OCI-LY7 (cell line): ENCODE data around the gene GADL1. TPM values are rescaled to one million over a fixed set of nuclear protein-coding genes. Genes with fewer than 3 reads are reported as not detected.
A peak's percentile ranks its signal among the peaks of the same experiment; 100 is the strongest.

ENCODE experiments used
- BruUV-seq: library from RNA; stranded (reverse); fragments of 400-500 nt; replicated peaks from 2 replicates; lab custom pipeline; 2021; lab: Mats Ljungman, UMichigan
- CTCF ChIA-PET: fragments of 300-600 bp; sonication (Branson Sonifier 250); formaldehyde crosslinking; loops from one replicate; lab custom pipeline; 2022; ENCODE audit warnings: antibody characterized with exemption; ENCODE audit not compliant: unreplicated experiment; lab: Charles Lee
- POLR2A ChIA-PET: fragments of 300-600 bp; sonication (Branson Sonifier 250); formaldehyde crosslinking; loops from one replicate; lab custom pipeline; 2022; ENCODE audit warnings: antibody characterized with exemption; lab: Charles Lee
- DNase-seq: peaks from one replicate; pipeline ENCODE4 v3.0.0-alpha.2; 2015; ENCODE audit warnings: low spot score
- H2AFZ ChIP-seq: fragments of 200-600 bp; sonication (generic), shearing (Covaris generic); 2 replicates; pipeline ENCODE4 v1.6.1; 2014; ENCODE audit warnings: mild to moderate bottlenecking, antibody characterized with exemption, low read length, moderate library complexity
- H3K27ac ChIP-seq: fragments of 200-600 bp; sonication (generic); 2 replicates; pipeline ENCODE4 v1.5.1; 2014; ENCODE audit warnings: mixed run types, low read depth, mild to moderate bottlenecking, moderate library complexity, low read length, inconsistent platforms; ENCODE audit not compliant: poor library complexity, severe bottlenecking
- H3K36me3 ChIP-seq: fragments of 200-600 bp; sonication (generic); 2 replicates; pipeline ENCODE4 v1.6.1; 2014; ENCODE audit warnings: mild to moderate bottlenecking, antibody characterized with exemption, low read length, moderate library complexity, mixed read lengths; ENCODE audit not compliant: insufficient read depth
- H3K4me1 ChIP-seq: fragments of 200-600 bp; sonication (generic); 2 replicates; pipeline ENCODE4 v1.5.1; 2014; ENCODE audit warnings: mild to moderate bottlenecking, low read length; ENCODE audit not compliant: insufficient read depth, poor library complexity, severe bottlenecking
- H3K4me2 ChIP-seq: fragments of 200-600 bp; sonication (generic); 2 replicates; pipeline ENCODE4 v1.6.1; 2014; ENCODE audit warnings: mild to moderate bottlenecking, low read length
- H3K4me3 ChIP-seq: fragments of 200-600 bp; sonication (generic); 2 replicates; pipeline ENCODE4 v1.5.1; 2014; ENCODE audit warnings: mild to moderate bottlenecking, low read depth, low read length; ENCODE audit not compliant: poor library complexity, severe bottlenecking
- H3K79me2 ChIP-seq: fragments of 200-600 bp; sonication (generic); 2 replicates; pipeline ENCODE4 v1.6.1; 2016; ENCODE audit warnings: low read depth, mild to moderate bottlenecking, low read length, moderate library complexity, mixed read lengths; ENCODE audit not compliant: insufficient read depth
- H3K9me2 ChIP-seq: fragments of 200-600 bp; sonication (generic); 2 replicates; pipeline ENCODE4 v1.6.1; 2016; ENCODE audit warnings: mild to moderate bottlenecking, low read length, mixed read lengths; ENCODE audit not compliant: insufficient read depth
- H3K9me3 ChIP-seq: fragments of 200-600 bp; sonication (generic); 2 replicates; pipeline ENCODE4 v1.6.1; 2014; ENCODE audit warnings: mild to moderate bottlenecking, mixed run types, low read length, mixed read lengths
- H4K20me1 ChIP-seq: fragments of 200-600 bp; sonication (generic); 2 replicates; pipeline ENCODE4 v1.6.1; 2014; ENCODE audit warnings: mild to moderate bottlenecking, antibody characterized with exemption, low read length, moderate library complexity, mixed read lengths; ENCODE audit not compliant: insufficient read depth
- CTCF ChIP-seq: fragments of 200-600 bp; sonication (generic); conservative IDR thresholded peaks from 2 replicates; pipeline ENCODE4 v1.5.1; 2014; ENCODE audit warnings: mild to moderate bottlenecking, antibody characterized with exemption, low read length, moderate library complexity, mixed read lengths
- EZH2phosphoT487 ChIP-seq: fragments of 200-600 bp; sonication (generic); IDR thresholded peaks from 2 replicates; pipeline ENCODE4 v1.6.1; 2018; ENCODE audit warnings: low read depth, borderline replicate concordance, mild to moderate bottlenecking, mixed run types, antibody characterized with exemption, low read length, moderate library complexity, mixed read lengths
- intact Hi-C: fragments of 100-400 bp; cut with micrococcal nuclease; formaldehyde crosslinking; loops from one replicate; pipeline ENCODE4 v1.10.0; 2022; ENCODE audit not compliant: unreplicated experiment
- total RNA-seq, 2 experiments: library from RNA; depleted of rRNA in 1 of 2; stranded (reverse); fragments of >200 nt in 1 of 2; shearing (Covaris generic) in 1 of 2; gene quantifications; 2 replicates each; pipeline ENCODE4 v1.2.3, GENCODE V29; 2014 to 2022

GADL1 gene
- total RNA-seq, 2 experiments from 2014 or later: not detected

DNA sequence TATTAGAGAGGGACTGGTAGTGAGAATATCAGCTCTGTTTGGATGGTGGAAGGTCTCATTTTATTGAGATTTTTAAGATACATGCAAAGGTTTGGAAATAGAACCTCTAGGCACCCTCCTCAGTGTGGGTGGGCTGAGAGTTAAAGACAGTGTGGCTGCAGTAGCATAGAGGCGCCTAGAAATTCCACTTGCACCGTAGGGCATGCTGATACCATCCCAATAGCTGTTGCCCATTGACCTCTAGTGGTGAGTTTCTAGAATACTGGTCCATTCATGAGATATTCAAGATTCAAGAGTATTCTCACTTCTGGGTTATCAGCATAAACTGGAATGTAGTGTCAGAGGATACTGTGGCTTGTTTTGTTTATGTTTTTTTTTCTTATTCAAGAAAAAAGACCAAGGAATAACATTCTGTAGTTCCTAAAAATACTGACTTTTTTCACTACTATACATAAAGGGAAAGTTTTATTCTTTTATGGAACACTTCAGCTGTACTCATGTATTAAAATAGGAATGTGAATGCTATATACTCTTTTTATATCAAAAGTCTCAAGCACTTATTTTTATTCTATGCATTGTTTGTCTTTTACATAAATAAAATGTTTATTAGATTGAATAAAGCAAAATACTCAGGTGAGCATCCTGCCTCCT, 200.9 kb downstream of the GADL1 start:
- CTCF ChIA-PET: interaction anchor here (0.8 to 1.0 kb wide), 2 partner anchors 35 to 236 kb away, joined by 3 to 6 read pairs; no protein-coding TSS in a partner anchor
- POLR2A ChIA-PET: interaction anchor here (0.6 to 1.0 kb wide), 10 partner anchors 9 to 494 kb away, joined by 3 to 9 read pairs (median 3); partner anchors contain the start of gene TGFBR2
- TF ChIP-seq EZH2phosphoT487 (no peak), CTCF (peak; percentile 95)

GRCh38 chr3:30692498-30693130, 201.8 kb downstream of the GADL1 start:
- intact Hi-C loops: loop anchor here (1.0 to 10.0 kb wide), 9 partner anchors 48 to 680 kb away; partner anchors contain the start of gene TGFBR2
- no peaks in the 10 kb centered on the region for H3K79me2 ChIP-seq
- H3K36me3 ChIP-seq: peaks cover 95% of the 10 kb centered on the region
- no peaks in the 10 kb centered on the region for H3K9me3 ChIP-seq
- ChIA-PET POLR2A (interaction anchor here (0.6 to 1.4 kb wide), 6 partner anchors 8 to 620 kb away, joined by 3 to 6 read pairs (median 3); no protein-coding TSS in a partner anchor), CTCF (interaction anchor here (1.0 kb wide), 1 partner anchor 34 kb away, joined by 6 read pairs; no protein-coding TSS in a partner anchor)
- no peak overlapping the region for H3K27ac ChIP-seq
- H3K4me3 ChIP-seq: no peak overlapping the region
- no TSS peak for BruUV-seq
- no peaks in the 10 kb centered on the region for H3K9me2 ChIP-seq
- no peak overlapping the region for H2AFZ ChIP-seq
- H4K20me1 ChIP-seq: peaks cover 4% of the 10 kb centered on the region; the same call in 1 of the 2 replicates
- no peak overlapping the region for H3K4me2 ChIP-seq
- peaks cover 7% of the 10 kb centered on the region for H3K4me1 ChIP-seq
- DNase-seq: no peak
- TF ChIP-seq EZH2phosphoT487 (no peak), CTCF (no peak)

More for the DNA sequence above, 200.9 kb downstream of the GADL1 start:
- peaks cover 4% of the 10 kb centered on the region; the same call in 1 of the 2 replicates for H4K20me1 ChIP-seq
- H3K4me1 ChIP-seq: peaks cover 7% of the 10 kb centered on the region
- no peaks in the 10 kb centered on the region for H3K9me2 ChIP-seq
- DNase-seq: peak; percentile 83
- no peak overlapping the region for H2AFZ ChIP-seq
- intact Hi-C loops: loop anchor here (1.0 to 10.0 kb wide), 9 partner anchors 49 to 681 kb away; partner anchors contain the start of gene TGFBR2
- TSS peak; percentile 12 for BruUV-seq
- no peaks in the 10 kb centered on the region for H3K79me2 ChIP-seq
- no peak overlapping the region for H3K4me3 ChIP-seq
- H3K27ac ChIP-seq: no peak overlapping the region
- H3K4me2 ChIP-seq: no peak overlapping the region
- H3K36me3 ChIP-seq: peaks cover 85% of the 10 kb centered on the region
- no peaks in the 10 kb centered on the region for H3K9me3 ChIP-seq
